D341Med (cell line): Measurements from ENCODE around the gene LYRM9.
"Not testable (repeated sequence)": the region's sequence is repeated elsewhere in the genome, so short reads cannot be mapped to it uniquely, and the experiment has no call there.

ENCODE experiments used
- DNase-seq: peaks from one replicate; pipeline ENCODE4 v3.0.0; 2012; ENCODE audit warnings: low spot score

LYRM9 gene

DNA sequence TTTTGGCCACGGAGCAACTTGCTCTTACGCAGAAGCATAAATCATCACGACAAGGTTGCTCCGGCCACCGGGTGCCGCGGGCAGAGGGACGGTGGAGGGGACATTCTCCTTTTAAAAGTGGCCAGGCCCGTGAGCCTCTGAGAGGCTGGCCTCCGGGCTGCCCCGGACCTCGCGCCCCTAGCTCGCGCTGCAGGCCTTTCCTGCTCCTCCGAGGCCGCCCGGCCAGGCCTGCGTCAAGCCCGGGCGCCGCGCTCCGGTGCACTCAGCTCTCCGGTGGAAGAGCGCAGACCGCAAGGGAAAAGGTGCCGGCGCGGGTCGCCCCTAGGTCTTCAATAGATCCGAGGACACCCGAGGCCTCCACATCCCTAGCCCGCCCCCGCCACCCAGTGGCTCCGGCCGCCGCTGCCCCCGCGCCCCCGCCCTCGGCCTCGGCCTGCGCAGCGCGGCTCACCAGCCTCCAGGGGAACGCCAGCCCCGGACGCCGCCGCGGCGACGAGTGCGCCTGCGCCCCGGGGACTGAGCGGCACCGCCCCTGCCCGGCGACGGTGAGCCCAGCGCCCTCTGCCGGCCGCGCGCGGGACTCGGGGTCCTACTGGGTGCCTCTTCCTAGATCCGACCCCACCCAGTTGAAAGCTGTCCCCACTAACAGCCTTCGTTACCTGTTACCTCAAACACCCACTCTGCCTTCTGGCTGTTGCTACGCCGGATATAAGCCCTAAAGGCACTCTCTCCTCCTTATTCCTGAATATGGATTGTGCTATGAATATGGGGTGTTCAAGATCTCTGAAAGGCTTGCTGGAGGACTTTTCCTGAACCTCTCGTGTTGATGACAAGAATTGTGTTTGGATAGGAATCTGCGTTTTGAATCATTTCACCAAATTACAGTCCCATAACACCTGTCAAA is at the start of gene LYRM9:
Gene LYRM9, minus strand, starts transcription at position 500 of the 904 bp plus-strand sequence. CDS start 10,671 bp downstream, outside the sequence.
- peak; percentile 100 for DNase-seq

DNA sequence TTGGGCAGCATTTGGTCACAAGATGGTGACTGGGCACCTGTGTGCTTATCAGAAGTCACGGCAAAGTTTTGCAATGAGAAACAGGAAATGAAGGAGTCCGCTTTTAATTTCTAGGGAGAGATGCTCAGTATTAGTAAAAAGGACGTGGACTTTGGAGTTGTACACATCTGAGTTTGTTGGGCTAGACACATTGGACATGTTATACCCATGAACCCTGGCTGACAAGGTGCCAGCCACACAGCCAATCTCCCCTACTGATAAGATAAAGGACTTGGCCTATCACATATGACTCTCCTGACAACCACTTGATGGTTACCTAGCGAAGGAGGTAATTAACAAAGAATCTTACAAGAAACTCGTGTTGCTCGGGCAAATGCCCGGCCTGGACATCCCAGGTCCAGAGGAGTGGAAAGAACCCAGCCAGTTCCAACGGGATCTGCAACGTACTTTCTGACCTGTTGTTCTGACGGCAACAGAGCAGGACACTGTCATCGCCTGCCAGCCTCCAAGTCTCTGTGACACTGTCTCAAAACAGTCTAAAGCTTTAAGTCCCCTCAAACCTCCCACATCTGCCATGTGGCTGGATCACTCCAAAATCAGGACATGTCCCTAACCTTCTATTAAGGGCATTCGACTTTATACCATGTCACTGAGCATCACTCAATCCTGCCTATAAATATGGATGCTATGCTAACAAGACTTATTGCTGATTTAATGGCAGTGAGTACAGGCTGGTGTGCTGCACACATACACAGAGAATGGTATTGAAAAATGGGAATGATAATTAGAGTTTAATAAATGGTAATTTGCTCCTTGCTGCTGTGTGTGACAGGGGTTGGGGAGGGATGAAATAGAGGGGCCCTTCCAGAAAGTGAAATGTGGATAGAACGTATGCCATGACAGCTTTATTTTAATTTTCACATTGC is 47.6 kb upstream of the LYRM9 start:
- DNase-seq = no peak

DNA sequence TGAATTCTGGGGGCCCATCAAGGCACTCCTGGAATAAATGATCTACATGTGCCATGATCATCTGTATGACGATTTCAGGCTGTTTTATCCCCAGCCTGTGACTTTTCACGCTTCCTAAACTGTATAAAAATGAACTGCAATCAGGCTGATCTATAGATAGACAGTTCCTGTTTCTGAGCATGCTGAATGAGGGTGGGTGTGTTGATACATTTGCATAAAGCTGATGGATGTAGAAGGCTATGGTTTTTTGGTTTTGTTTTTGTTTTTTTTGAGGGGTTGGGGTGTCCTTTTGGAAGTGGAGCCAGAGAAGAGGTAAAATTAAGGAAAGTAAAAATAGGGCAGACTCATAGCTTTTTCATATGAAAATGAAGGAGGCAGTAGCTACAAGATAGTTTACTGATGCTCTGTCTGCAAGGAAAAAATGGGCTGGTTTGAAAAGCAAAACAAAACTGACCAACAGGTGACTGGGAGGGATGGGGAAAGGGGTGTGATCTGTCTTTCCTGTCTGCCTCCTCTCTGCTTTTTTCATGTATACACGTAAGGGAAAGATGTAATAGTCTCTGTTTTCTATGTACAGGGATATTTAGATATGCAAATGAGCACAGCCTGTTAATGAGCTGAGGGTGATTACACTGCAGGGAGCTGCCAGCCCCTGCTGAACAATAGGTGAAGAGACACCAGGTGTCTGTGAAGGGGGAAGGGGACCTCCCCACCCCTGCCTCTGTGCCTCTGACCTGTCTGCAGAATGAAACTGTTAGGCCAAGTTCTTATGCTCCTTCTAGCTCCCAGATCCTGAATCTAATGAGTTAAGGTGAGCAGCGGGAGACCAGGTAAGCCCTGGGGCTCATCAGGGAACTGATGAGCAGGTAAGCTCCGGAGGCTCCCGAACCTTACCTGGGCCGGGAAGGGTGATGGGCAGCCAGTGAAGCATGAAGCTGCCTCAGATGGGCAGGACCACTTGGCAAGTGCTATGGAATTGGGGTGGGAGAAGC is 46.6 kb upstream of the LYRM9 start:
- no peak for DNase-seq

DNA sequence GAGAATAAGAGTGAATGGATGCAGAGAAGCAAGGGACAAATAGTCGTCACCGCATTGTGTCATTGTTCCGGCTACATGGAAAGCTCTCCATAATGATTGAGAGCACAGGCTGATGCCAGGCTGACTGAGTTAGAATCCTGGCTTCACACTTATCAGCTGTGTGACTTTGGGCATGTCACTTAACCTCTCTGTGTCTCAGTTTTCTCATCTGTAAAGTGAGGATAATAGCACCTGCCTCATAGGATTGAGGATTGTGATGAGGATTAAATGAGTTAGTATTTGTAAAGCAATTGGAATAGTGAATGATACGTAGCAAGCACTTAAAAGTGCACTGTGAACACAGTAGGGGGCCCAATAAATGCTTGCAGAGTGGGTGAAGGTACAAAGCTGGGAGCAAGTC is 45.7 kb upstream of the LYRM9 start:
- DNase-seq = no peak

DNA sequence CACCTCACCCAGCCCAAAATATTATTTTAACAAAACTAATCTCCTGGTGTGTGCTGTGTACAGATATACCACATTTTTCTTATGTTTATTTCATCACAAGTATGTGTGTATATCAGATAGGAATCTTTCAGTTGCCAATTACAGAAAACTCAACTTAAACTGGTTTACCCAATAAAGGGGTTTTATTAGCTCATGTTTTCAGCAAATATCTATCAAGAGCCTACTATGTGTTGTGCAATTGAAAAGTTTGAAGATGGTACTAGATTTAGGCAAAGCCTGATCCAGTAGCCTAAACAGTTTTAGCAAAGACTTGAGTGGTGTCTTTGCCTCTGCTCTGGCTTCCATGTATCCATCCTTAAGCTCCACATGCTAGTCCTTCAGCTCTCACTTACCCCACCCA is 45.1 kb upstream of the LYRM9 start:
- no peak for DNase-seq

DNA sequence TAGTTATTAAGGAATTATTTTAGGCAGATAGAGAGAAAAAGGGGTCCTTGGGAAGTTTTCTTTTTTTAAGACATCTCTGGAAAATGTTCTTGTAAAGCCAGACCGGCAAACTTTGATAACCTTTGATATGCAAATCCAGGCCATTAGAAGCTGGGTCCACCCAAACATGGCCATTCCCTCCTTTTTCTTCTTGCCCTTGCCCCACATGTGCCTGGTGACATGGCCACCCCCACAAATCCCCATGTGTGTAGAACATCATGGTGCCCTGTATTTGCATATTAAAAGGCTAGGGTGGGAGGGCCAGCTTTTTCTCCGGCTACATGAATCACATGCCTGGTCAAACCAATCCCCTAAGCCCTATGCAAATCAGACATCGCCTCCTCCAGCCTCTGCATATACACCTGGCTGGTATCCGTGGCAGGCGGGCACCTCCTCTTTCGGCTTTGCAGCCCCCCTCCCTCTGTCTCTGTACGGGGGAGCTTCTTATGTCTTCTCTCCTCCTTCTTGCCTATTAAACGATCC is 43.9 kb upstream of the LYRM9 start:
- DNase-seq = no peak

DNA sequence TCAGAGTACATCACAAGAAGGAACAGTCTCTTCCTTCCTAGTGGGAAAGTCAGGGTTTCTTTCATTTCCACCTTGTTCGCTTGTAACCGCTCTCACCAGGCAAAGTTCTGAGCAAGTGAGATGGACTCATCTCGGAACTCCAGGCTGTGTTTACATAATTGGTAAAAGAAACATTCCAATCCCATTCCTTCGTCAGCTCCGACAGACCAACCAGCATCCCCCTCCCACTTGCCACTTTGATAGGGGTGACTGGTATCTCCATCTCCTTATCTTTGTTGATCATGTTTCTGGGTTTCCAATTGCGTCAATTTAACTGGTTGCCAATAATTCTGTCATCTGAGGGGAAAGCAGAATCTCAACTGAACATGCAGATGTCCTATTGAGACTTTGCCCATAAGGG is 36.8 kb upstream of the LYRM9 start:
- no peak for DNase-seq

DNA sequence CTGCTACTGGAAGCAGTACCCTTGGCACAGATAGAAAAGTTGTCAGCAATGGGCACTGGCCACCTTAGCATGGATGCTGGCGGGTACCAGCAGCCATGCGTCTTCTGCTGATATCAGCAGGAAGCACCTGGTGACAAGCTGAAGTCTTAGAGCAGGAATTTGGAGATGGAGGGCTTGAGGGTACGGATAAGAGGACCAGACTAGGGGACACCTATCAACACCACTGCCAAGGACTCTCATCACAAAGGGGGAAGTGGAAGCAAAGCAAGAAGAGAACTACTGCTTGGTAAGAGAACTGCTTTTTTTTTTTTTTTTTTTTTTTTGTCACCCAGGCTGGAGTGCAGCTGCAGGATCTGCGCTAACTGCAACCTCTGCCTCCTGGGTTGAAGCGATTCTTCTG is 35.4 kb upstream of the LYRM9 start:
- no peak for DNase-seq

DNA sequence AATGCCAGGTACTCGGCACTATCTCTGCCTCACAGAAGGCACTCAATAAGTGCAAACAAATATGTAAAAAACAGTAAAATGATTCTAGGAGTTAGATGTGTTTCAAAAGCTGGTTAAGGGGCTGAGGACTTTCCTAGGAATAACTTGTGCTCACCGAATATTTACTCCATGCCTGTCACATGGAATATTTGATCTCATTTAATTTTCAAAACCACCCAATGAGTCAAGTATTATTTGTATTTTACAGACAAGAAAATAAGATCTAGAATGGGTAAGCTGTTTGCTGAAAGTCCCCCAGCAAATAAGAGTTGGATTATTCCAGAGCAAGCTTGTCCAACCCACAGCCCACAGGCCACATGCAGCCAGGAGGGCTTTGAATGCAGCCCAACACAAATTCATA is 34.6 kb upstream of the LYRM9 start:
- DNase-seq = no peak

DNA sequence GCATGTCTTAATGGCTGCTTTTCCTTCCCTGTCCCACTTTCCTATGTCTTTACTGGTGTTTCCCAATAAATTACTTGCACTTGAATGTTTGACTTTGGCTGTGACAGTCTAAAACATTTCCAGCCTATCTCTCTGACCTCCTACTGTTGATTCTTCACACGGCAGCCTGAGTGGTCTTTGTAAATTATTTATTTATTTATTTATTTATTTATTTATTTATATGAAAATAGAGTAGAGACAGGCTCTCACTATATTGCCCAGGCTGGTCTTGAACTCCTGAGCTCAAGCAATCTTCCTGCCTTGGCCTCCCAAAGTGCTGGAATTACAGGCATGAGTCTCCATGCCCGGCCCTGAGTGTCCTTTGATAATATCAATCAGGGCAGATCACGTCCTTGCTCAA is 28.4 kb upstream of the LYRM9 start:
- DNase-seq = no peak

DNA sequence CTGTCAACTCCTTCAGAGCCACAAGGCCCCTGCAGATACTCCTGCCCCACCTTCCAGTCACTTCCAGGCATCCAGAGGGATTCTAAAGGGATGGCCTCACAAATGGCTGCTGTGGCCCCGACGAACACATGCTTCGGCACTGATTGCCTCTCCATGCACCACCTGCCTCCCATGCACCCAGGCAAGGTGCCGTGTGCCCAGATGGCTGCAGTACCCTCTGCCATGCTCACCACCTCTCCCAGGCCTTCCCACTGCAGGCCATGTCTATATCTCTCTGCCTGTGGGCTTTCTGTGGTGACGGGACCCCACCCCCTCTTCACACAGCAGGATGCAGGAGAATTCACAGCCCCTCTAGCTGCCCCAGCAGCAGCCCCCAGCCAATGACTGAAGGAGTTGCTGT is 27.9 kb upstream of the LYRM9 start:
- DNase-seq = no peak

DNA sequence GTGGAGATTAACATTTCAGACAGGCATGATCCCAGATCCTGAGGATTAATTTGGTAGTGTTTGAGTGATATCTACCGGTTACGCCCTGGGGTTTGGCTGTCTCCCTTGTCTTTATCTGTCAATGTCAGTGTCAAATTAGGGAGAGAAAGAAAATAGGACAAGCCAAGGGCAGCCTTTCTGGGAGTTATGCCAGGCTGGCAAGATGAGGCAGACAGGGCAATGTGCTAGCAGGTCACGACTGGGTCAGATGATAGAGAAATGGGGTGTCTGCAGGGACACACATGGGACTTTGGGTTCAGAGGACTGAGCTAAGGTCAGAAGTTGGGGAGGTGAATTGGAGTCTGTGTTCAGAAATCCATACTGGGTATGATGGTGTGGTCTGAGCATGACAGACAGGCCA is 27.4 kb upstream of the LYRM9 start:
- DNase-seq = no peak

DNA sequence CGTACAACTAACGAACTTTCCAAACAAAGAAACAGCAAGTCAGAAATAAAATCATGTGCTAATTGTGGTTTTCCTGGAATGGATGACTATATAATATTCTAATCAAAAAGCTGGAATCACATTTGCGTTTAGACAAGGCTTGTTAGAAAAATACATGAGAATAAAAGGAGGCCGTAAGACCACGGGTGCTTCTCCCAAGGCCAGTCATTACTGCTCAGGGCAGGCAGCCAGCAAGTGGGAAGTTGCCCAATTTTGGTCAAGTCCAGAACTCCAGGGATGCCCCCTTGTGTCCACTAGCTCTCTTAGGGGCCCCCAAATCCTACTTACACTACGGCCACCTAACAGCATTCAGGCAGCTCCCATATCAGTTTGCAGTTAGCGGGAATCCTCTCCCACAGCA is 25.9 kb upstream of the LYRM9 start:
- no peak for DNase-seq

DNA sequence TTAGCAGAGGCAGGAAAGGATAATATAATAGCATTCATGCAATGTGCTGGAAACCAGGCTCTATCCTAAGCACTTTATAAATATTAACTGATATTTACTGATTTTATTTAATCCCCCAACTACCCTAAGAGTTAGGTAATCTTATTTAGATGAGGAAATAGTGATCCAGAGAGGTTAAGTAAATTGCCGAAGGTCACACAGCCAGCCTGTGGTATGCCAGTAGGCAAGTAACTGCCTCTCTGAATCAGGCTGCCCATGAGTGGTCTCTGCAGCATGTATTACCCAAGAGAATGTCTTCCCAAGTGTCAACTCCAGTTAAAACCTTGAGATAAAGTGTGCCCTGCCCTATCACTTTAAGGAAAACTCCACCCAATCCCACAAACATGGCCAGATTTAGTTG is 25.3 kb upstream of the LYRM9 start:
- DNase-seq = no peak

DNA sequence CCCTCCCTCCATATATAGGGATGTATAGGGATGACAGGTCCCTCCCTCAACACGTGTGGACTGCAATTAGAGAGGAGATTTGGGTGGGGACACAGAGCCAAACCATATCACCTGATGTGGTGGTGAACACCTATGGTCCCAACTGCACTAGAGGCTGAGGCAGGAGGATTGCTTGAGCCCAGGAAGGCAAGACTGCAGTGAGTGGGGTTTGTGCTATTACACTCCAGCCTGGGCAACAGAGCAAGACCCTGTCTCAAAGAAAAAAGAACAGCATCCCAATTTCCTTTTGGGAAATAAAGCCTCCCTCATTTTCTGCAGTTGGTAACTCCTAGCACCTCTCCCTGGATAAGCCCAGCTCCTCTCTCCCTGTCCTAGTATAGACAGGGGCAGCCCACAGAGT is 23.8 kb upstream of the LYRM9 start:
- DNase-seq = no peak

DNA sequence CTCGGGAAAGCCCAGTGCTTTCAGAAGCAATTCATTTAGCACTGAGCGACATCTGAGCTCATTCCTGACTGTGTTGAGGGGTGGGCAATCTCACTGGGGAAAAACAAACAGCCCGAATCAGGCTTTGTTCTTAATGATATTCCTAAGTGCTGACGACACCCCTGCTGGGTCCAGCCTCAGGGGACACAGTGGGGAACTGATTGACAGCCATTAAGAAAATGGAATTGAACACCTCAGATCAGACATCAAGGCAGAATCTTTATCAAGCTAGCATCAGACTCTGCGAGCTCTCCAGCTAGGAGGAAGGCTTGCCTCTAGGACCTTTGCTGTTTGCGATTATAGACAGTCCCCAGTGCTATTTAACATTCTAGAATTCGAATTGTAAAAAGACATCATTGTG is 22.5 kb upstream of the LYRM9 start:
- no peak for DNase-seq

DNA sequence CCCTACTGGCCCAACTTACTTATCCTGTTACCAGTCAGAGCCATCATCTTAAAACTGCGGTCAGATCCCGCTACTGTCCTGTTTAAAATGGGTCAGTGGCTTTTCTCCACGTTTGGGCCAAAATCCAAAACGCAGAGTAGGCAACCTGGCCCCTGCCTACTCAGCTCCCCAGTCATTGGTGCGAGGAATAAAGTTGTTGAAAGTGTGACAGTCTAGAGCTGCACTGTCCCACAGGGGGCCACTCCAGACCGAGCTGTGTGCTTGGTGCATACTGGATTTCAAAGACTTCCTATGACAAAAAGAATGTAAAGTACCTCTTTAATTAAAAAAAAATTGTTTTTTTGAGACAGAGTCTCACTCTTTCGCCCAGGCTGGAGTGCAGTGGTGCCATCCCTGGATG is 21.2 kb upstream of the LYRM9 start:
- DNase-seq = no peak

DNA sequence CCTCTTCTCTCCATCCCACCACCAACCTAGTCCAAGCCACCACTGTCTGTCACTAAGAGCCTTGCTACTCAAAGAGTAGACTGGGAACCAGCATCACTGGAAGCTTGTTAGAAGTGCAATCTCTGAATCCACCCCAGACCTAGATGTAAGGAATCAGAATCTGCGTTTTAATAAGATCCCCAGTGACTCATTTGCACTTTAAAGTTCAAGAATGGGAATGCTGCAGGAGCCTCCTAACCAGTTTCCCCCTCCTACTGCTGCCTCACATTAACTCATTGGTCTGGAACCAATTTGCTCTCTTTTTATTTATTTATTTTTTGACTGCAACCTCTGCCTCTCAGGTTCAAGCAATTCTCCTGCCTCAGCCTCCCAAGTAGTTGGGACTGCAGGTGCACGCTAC is 19.8 kb upstream of the LYRM9 start:
- DNase-seq = no peak

DNA sequence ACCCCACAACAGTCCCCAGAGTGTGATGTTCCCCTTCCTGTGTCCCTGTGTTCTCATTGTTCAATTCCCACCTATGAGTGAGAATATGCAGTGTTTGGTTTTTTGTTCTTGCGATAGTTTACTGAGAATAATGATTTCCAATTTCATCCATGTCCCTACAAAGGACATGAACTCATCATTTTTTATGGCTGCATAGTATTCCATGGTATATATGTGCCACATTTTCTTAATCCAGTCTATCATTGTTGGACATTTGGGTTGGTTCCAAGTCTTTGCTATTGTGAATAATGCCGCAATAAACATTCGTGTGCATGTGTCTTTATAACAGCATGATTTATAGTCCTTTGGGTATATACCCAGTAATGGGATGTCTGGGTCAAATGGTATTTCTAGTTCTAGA is 19.1 kb upstream of the LYRM9 start:
- DNase-seq = not testable (repeated sequence)

DNA sequence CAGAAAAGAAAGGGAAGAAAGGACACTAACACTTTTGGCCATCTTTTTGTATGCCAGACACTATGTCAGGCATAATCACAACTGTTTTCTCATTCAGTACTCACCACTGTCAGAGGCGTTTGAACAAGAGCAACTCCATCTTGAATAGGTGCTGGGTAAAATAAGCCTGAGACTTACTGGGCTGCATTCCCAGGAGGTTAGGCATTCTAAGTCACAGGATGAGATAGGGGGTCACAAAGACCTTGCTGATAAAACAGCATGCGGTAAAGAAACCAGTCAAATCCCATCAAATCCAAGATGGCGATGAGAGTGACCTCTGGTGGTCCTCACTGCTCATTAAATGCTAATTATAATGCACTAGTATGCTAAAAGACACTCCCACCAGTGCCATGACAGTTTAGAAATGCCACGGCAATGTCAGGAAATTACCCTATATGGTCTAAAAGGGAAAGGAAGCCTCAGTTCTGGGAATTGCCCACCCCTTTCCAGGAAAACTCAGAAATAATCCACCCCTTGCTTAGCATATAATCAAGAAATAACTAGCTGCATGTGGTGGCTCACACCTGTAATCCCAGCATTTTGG is 14.9 kb upstream of the LYRM9 start:
- no peak for DNase-seq

DNA sequence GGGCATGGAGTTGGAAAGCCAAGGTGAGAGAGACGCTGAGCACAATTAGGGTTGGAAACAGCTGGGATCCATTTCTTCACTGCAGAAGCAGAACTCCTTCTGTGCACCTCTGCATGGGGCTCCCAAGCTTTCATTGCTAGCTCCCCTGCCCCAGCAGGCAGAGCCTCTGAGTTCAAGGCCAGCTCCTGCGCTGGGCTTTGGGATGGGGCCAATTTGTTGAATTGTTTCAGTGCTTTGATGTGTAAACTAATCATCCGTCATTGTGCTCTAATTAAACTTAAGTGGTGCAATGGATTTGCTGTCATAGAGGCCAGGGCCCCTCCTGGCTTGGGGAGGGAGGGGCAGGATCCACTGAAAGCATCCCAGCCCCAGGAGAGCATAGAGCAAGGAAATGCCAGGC is 13.5 kb upstream of the LYRM9 start:
- peak; percentile 79 for DNase-seq
